NB4 (cell line): ENCODE data around the gene RPS10.

Source experiments
- MAX ChIP-seq: IDR thresholded peaks from 2 replicates; pipeline ENCODE4 v1.6.1; 2011; ENCODE audit warnings: low read depth, low read length
- POLR2A ChIP-seq: IDR thresholded peaks from 2 replicates; pipeline ENCODE4 v1.6.1; 2011; ENCODE audit warnings: mild to moderate bottlenecking; ENCODE audit not compliant: insufficient read length; ENCODE audit errors: extremely low read depth
- TF ChIP-seq, protein P1 (sequence below): IDR thresholded peaks from one replicate; pipeline ENCODE4 v1.5.1; 2012; ENCODE audit warnings: low read depth, low read length

- TF ChIP-seq, protein P1, sequence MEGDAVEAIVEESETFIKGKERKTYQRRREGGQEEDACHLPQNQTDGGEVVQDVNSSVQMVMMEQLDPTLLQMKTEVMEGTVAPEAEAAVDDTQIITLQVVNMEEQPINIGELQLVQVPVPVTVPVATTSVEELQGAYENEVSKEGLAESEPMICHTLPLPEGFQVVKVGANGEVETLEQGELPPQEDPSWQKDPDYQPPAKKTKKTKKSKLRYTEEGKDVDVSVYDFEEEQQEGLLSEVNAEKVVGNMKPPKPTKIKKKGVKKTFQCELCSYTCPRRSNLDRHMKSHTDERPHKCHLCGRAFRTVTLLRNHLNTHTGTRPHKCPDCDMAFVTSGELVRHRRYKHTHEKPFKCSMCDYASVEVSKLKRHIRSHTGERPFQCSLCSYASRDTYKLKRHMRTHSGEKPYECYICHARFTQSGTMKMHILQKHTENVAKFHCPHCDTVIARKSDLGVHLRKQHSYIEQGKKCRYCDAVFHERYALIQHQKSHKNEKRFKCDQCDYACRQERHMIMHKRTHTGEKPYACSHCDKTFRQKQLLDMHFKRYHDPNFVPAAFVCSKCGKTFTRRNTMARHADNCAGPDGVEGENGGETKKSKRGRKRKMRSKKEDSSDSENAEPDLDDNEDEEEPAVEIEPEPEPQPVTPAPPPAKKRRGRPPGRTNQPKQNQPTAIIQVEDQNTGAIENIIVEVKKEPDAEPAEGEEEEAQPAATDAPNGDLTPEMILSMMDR = no peak
- TF ChIP-seq POLR2A (no peak), MAX (no peak)
Measured at GRCh38 chr6:34441526-34441925, 15.7 kb upstream of the RPS10 start.
